ENCODE results near the gene FILIP1.

DNA sequence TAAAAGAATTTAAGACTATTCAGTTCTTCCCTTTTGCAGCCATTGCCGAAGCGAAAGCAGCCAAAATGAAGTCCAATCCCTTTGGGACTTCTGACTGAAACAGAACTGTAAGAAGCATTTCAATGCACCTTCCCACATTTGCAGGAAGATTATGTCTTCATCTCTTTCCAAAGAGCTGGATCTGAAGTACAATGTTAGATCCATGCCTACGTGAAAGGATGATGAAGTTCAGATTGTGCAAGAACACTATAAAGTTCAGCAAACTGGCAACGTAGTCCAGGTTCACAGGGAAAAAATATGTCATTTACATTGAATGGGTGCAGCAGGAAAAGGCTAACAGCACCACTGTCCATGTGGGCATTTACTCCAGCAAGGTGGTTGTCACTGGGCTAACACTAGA is 6.0 kb upstream of the FILIP1 start:
- TF ChIP-seq, protein P1, sequence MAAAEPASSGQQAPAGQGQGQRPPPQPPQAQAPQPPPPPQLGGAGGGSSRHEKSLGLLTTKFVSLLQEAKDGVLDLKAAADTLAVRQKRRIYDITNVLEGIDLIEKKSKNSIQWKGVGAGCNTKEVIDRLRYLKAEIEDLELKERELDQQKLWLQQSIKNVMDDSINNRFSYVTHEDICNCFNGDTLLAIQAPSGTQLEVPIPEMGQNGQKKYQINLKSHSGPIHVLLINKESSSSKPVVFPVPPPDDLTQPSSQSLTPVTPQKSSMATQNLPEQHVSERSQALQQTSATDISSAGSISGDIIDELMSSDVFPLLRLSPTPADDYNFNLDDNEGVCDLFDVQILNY (CRISPR knock-in tag; IDR thresholded peaks at IDR 0.05), result no peak
- TF ChIP-seq ELF4 (CRISPR knock-in tag; IDR thresholded peaks at IDR 0.05; ENCODE audit: low read depth) (no peak), TEAD1 (CRISPR knock-in tag; IDR thresholded peaks at IDR 0.05) (no peak), KAT7 (CRISPR knock-in tag; IDR thresholded peaks at IDR 0.05; ENCODE audit: borderline replicate concordance) (no peak), FOXP1 (CRISPR knock-in tag; IDR thresholded peaks at IDR 0.05; ENCODE audit: borderline replicate concordance) (no peak), GTF2I (CRISPR knock-in tag; conservative IDR thresholded peaks at IDR 0.05) (no peak)
- TF ChIP-seq, protein P2, sequence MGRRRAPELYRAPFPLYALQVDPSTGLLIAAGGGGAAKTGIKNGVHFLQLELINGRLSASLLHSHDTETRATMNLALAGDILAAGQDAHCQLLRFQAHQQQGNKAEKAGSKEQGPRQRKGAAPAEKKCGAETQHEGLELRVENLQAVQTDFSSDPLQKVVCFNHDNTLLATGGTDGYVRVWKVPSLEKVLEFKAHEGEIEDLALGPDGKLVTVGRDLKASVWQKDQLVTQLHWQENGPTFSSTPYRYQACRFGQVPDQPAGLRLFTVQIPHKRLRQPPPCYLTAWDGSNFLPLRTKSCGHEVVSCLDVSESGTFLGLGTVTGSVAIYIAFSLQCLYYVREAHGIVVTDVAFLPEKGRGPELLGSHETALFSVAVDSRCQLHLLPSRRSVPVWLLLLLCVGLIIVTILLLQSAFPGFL (CRISPR knock-in tag; IDR thresholded peaks at IDR 0.05; ENCODE audit: borderline replicate concordance), result no peak
- TF ChIP-seq, protein P3, sequence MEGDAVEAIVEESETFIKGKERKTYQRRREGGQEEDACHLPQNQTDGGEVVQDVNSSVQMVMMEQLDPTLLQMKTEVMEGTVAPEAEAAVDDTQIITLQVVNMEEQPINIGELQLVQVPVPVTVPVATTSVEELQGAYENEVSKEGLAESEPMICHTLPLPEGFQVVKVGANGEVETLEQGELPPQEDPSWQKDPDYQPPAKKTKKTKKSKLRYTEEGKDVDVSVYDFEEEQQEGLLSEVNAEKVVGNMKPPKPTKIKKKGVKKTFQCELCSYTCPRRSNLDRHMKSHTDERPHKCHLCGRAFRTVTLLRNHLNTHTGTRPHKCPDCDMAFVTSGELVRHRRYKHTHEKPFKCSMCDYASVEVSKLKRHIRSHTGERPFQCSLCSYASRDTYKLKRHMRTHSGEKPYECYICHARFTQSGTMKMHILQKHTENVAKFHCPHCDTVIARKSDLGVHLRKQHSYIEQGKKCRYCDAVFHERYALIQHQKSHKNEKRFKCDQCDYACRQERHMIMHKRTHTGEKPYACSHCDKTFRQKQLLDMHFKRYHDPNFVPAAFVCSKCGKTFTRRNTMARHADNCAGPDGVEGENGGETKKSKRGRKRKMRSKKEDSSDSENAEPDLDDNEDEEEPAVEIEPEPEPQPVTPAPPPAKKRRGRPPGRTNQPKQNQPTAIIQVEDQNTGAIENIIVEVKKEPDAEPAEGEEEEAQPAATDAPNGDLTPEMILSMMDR (IDR thresholded peaks at IDR 0.05), result no peak
- TF ChIP-seq, protein P4, sequence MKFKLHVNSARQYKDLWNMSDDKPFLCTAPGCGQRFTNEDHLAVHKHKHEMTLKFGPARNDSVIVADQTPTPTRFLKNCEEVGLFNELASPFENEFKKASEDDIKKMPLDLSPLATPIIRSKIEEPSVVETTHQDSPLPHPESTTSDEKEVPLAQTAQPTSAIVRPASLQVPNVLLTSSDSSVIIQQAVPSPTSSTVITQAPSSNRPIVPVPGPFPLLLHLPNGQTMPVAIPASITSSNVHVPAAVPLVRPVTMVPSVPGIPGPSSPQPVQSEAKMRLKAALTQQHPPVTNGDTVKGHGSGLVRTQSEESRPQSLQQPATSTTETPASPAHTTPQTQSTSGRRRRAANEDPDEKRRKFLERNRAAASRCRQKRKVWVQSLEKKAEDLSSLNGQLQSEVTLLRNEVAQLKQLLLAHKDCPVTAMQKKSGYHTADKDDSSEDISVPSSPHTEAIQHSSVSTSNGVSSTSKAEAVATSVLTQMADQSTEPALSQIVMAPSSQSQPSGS (CRISPR knock-in tag; IDR thresholded peaks at IDR 0.05; ENCODE audit: borderline replicate concordance, low read depth), result no peak
- TF ChIP-seq, protein P5, sequence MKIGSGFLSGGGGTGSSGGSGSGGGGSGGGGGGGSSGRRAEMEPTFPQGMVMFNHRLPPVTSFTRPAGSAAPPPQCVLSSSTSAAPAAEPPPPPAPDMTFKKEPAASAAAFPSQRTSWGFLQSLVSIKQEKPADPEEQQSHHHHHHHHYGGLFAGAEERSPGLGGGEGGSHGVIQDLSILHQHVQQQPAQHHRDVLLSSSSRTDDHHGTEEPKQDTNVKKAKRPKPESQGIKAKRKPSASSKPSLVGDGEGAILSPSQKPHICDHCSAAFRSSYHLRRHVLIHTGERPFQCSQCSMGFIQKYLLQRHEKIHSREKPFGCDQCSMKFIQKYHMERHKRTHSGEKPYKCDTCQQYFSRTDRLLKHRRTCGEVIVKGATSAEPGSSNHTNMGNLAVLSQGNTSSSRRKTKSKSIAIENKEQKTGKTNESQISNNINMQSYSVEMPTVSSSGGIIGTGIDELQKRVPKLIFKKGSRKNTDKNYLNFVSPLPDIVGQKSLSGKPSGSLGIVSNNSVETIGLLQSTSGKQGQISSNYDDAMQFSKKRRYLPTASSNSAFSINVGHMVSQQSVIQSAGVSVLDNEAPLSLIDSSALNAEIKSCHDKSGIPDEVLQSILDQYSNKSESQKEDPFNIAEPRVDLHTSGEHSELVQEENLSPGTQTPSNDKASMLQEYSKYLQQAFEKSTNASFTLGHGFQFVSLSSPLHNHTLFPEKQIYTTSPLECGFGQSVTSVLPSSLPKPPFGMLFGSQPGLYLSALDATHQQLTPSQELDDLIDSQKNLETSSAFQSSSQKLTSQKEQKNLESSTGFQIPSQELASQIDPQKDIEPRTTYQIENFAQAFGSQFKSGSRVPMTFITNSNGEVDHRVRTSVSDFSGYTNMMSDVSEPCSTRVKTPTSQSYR (CRISPR knock-in tag; IDR thresholded peaks at IDR 0.05), result no peak
- TF ChIP-seq, protein P6, sequence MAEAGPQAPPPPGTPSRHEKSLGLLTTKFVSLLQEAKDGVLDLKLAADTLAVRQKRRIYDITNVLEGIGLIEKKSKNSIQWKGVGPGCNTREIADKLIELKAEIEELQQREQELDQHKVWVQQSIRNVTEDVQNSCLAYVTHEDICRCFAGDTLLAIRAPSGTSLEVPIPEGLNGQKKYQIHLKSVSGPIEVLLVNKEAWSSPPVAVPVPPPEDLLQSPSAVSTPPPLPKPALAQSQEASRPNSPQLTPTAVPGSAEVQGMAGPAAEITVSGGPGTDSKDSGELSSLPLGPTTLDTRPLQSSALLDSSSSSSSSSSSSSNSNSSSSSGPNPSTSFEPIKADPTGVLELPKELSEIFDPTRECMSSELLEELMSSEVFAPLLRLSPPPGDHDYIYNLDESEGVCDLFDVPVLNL (CRISPR knock-in tag; IDR thresholded peaks at IDR 0.05; ENCODE audit: borderline replicate concordance, low read depth), result no peak
- TF ChIP-seq, protein P7, sequence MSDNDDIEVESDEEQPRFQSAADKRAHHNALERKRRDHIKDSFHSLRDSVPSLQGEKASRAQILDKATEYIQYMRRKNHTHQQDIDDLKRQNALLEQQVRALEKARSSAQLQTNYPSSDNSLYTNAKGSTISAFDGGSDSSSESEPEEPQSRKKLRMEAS (CRISPR knock-in tag; IDR thresholded peaks at IDR 0.05), result no peak
- TF ChIP-seq, protein P8, sequence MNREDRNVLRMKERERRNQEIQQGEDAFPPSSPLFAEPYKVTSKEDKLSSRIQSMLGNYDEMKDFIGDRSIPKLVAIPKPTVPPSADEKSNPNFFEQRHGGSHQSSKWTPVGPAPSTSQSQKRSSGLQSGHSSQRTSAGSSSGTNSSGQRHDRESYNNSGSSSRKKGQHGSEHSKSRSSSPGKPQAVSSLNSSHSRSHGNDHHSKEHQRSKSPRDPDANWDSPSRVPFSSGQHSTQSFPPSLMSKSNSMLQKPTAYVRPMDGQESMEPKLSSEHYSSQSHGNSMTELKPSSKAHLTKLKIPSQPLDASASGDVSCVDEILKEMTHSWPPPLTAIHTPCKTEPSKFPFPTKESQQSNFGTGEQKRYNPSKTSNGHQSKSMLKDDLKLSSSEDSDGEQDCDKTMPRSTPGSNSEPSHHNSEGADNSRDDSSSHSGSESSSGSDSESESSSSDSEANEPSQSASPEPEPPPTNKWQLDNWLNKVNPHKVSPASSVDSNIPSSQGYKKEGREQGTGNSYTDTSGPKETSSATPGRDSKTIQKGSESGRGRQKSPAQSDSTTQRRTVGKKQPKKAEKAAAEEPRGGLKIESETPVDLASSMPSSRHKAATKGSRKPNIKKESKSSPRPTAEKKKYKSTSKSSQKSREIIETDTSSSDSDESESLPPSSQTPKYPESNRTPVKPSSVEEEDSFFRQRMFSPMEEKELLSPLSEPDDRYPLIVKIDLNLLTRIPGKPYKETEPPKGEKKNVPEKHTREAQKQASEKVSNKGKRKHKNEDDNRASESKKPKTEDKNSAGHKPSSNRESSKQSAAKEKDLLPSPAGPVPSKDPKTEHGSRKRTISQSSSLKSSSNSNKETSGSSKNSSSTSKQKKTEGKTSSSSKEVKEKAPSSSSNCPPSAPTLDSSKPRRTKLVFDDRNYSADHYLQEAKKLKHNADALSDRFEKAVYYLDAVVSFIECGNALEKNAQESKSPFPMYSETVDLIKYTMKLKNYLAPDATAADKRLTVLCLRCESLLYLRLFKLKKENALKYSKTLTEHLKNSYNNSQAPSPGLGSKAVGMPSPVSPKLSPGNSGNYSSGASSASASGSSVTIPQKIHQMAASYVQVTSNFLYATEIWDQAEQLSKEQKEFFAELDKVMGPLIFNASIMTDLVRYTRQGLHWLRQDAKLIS (CRISPR knock-in tag; IDR thresholded peaks at IDR 0.05; ENCODE audit: borderline replicate concordance), result no peak
